Measurements from ENCODE around the gene ZNF536. TPM values are rescaled to one million over a fixed set of nuclear protein-coding genes. Genes with fewer than 3 reads are reported as not detected.

The ZNF536 gene
- total RNA-seq, 4 donors from 2014 or later, result 1.00 to 7.1 (median 1.8) TPM

DNA sequence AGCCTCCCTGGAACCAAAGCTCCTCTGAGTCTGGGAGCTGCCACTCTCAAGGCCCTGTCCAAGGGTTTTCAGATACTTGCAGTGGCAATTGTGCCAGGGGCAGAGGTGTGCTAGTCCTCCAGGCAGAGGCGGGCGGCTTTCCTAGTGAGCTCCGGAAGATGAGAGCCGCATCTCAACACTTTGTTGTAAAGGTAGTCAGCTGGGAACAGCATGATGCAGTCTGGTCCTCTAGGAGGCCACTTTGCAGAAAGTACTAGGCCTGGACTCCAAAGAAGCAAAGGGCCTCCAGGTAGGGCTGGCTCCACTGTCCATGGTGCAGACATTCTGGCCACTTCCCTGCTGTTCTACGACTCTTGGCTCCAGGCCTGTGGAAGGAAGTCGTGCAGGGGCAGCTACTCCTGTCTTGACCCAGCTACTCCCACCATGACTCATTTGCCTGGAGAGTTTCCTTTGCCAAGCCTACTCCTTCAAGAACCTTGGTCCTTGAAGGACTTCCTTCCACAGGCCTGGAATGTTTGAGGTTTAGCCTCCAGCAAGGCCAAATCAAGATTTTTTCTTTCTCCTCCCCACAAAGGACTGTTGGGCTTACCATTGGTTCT, 9.9 kb upstream of the ZNF536 start:
- TF ChIP-seq POLR2A (IDR thresholded peaks at IDR 0.05) (no peak), POLR2AphosphoS5 (IDR thresholded peaks at IDR 0.05) (no peak)
- TF ChIP-seq, protein P1, sequence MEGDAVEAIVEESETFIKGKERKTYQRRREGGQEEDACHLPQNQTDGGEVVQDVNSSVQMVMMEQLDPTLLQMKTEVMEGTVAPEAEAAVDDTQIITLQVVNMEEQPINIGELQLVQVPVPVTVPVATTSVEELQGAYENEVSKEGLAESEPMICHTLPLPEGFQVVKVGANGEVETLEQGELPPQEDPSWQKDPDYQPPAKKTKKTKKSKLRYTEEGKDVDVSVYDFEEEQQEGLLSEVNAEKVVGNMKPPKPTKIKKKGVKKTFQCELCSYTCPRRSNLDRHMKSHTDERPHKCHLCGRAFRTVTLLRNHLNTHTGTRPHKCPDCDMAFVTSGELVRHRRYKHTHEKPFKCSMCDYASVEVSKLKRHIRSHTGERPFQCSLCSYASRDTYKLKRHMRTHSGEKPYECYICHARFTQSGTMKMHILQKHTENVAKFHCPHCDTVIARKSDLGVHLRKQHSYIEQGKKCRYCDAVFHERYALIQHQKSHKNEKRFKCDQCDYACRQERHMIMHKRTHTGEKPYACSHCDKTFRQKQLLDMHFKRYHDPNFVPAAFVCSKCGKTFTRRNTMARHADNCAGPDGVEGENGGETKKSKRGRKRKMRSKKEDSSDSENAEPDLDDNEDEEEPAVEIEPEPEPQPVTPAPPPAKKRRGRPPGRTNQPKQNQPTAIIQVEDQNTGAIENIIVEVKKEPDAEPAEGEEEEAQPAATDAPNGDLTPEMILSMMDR (IDR thresholded peaks at IDR 0.05), result no peak

DNA sequence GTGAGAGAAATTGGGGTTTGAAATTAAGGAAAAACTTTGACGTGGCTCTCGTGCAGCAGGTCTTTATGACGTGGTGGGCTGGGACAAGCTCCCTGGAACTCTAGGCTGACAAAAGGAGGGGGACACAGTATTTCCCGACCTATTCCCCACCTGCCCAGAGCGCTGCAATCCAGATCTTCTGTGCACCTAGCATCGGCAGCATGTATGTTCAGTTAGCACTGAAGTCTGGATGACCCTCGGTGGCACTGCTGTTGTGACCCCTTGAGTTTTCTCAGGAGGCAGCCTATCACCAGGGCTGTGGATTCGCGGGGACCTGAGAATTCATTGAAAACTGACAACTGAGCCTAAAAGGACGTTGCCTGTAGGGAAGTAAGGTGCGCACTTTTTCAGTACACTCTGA, 9.1 kb upstream of the ZNF536 start:
- in situ Hi-C loops (cut with MboI; ENCODE audit: low pct_ligation_motif_present in 1 of 4, low pct_unique_long_range_greater_than_20kb in 1 of 4, low sequenced_read_pairs in 3 of 4) (no loop called here), intact Hi-C loops (cut with DNase I; ENCODE audit: low total_unique reads) (no loop called here)
- Histone ChIP-seq H3K4me1 (no peaks in the 10 kb centered on the region), H3K9me3 (no peaks in the 10 kb centered on the region), H3K36me3 (no peaks in the 10 kb centered on the region), H3K27ac (no peak overlapping the region), H3K4me3 (no peak overlapping the region), H3K27me3 (no peaks in the 10 kb centered on the region)
- DNase-seq, result no peak
- 83 to 88% methylated on average over 3 to 11 of the region's 11 CpGs for WGBS, 2 donors (ENCODE audit: low coverage in 1 of 2)
- TF ChIP-seq, protein P1 (IDR thresholded peaks at IDR 0.05), result no peak

More for the DNA sequence above, 9.9 kb upstream of the ZNF536 start:
- H3K36me3 ChIP-seq, result no peaks in the 10 kb centered on the region
- in situ Hi-C loops (cut with MboI; ENCODE audit: low pct_ligation_motif_present in 1 of 4, low pct_unique_long_range_greater_than_20kb in 1 of 4, low sequenced_read_pairs in 3 of 4) (no loop called here), intact Hi-C loops (cut with DNase I; ENCODE audit: low total_unique reads) (no loop called here)
- H3K4me1 ChIP-seq, result no peaks in the 10 kb centered on the region
- WGBS, 2 donors (ENCODE audit: low coverage in 1 of 2), result 80% methylated on average over 6 of the region's 6 CpGs; no CpG with 5 or more reads in 1 of the 2 donors
- H3K27me3 ChIP-seq, result no peaks in the 10 kb centered on the region
- H3K9me3 ChIP-seq, result no peaks in the 10 kb centered on the region
- H3K27ac ChIP-seq, result no peak overlapping the region
- H3K4me3 ChIP-seq, result no peak overlapping the region
- no peak for DNase-seq

DNA sequence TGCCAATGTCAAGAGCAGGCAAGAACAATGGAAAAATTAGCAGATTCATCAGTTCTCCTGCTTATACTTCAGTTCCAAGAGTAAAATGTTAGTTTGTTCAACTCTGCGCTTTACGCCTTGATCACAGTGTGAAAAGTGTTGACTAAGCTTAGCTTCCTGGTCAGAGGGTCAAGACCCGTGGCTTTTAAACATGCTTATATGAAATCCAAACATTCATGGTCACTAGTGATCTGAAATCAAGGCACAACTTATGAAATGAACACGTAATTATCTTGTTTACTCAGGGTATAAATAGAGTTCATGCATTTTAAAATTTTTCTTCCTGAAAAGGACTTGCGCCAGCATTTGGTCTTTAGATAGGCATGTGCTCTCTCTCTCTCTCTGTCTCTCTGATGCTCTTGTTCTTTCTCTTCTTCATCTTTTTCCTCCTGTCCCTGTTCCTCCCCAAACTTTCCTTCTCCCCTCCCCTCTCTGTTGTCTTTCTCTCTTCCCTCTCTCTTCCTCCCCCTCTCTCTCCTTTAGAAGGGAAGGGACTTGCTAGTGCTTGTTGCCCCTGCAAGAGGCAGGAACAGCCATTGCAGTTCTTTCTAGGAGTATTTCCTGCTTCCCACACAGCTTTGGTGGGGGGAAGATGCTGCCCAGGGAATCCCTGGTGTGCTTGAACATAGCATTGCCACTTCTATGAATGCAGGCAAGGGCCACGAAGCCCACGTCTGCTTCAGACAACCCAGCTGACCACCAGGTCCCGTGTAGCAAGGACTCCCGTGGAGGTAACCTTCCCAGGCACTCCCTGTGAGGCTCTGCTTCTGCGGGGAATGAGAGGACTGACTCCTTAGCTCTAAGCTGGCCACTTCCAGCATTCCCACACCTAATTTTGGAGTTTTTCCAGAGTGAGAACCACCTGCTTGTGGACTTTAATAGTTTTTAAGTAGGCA, 7.1 kb upstream of the ZNF536 start:
- no peaks in the 10 kb centered on the region for H3K27me3 ChIP-seq
- WGBS, 2 donors (ENCODE audit: low coverage in 1 of 2), result 50 to 56% methylated on average over 3 to 10 of the region's 10 CpGs
- DNase-seq, result no peak
- no peaks in the 10 kb centered on the region for H3K4me1 ChIP-seq
- H3K36me3 ChIP-seq, result no peaks in the 10 kb centered on the region
- intact Hi-C loops (cut with DNase I; ENCODE audit: low total_unique reads) (loop anchor here (5.0 kb wide), 1 partner anchor 292 kb away; no protein-coding TSS in a partner anchor), in situ Hi-C loops (cut with MboI; ENCODE audit: low pct_ligation_motif_present in 1 of 4, low pct_unique_long_range_greater_than_20kb in 1 of 4, low sequenced_read_pairs in 3 of 4) (no loop called here)
- TF ChIP-seq, protein P1 (IDR thresholded peaks at IDR 0.05), result no peak
- TF ChIP-seq EP300 (IDR thresholded peaks at IDR 0.05; ENCODE audit: low read depth) (no peak), POLR2AphosphoS5 (IDR thresholded peaks at IDR 0.05) (no peak), POLR2A (IDR thresholded peaks at IDR 0.05) (no peak)
- no peak overlapping the region for H3K4me3 ChIP-seq
- no peaks in the 10 kb centered on the region for H3K9me3 ChIP-seq
- no peak overlapping the region for H3K27ac ChIP-seq

DNA sequence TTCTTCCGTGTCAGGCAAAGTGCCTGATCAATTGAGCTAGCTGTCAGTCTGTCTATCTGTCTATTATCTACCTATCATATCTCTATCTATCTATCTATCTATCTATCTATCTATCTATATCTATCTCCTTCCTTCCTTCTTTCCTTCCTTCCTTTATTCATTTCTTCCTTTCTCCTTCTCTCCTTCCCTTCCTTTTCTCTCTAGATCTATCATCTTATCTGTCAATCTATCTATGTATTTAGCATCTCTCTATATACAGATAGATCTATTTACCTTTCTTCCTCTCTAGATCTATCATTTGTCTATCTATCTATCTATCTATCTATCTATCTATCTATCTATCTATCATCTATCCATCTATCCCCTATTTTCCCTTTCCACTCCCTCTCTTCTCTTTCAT, 5.9 kb upstream of the ZNF536 start:
- no peak for TF ChIP-seq POLR2A (IDR thresholded peaks at IDR 0.05)
- no peak for TF ChIP-seq EP300 (IDR thresholded peaks at IDR 0.05; ENCODE audit: low read depth)
- TF ChIP-seq POLR2AphosphoS5 (IDR thresholded peaks at IDR 0.05), result no peak
- TF ChIP-seq, protein P1 (IDR thresholded peaks at IDR 0.05), result no peak
- Histone ChIP-seq H3K4me3 (no peak overlapping the region), H3K27me3 (no peaks in the 10 kb centered on the region), H3K36me3 (no peaks in the 10 kb centered on the region), H3K9me3 (no peaks in the 10 kb centered on the region), H3K4me1 (no peaks in the 10 kb centered on the region), H3K27ac (no peak overlapping the region)
- in situ Hi-C loops (cut with MboI; ENCODE audit: low pct_ligation_motif_present in 1 of 4, low pct_unique_long_range_greater_than_20kb in 1 of 4, low sequenced_read_pairs in 3 of 4) (no loop called here), intact Hi-C loops (cut with DNase I; ENCODE audit: low total_unique reads) (loop anchor here (5.0 kb wide), 1 partner anchor 291 kb away; no protein-coding TSS in a partner anchor)
- no peak for DNase-seq
- WGBS, 2 donors (ENCODE audit: low coverage in 1 of 2), result 0 to 55% methylated on average over 1 of the region's 1 CpG
